ENCODE measurements around the gene SLC39A1.

DNA sequence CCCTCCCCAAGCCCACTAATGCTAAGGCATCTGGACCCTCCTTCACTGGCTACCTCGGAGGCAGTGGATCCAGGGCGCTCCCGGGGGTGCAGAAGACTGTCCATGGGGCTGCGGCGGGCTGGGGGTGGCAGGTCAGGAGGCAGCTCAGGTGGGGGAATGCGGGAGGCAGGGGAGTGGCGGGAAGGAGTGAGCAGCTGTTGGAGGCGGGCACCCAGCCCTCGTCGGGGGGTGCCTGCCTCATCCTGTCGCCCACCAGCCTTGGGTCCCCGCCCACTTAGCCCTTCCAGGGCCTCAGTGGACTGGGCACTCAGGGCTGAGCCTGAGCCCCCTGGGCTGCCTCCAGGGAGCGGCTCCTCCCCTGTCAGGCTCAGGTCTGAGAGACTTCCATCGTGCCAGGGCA lies 29.9 kb downstream of the SLC39A1 start:
- TF ChIP-seq POLR2AphosphoS5 (IDR thresholded peaks at IDR 0.05; ENCODE audit: low read depth, low read length): no peak
- TF ChIP-seq CEBPB (IDR thresholded peaks at IDR 0.05; ENCODE audit: low read depth, low read length): no peak
- no peak for TF ChIP-seq EZH2 (IDR thresholded peaks at IDR 0.05; ENCODE audit: low read depth, low read length, severe bottlenecking)
- no peak for TF ChIP-seq TEAD4 (IDR thresholded peaks at IDR 0.05; ENCODE audit: low read depth, low read length)
- TF ChIP-seq, protein P1, sequence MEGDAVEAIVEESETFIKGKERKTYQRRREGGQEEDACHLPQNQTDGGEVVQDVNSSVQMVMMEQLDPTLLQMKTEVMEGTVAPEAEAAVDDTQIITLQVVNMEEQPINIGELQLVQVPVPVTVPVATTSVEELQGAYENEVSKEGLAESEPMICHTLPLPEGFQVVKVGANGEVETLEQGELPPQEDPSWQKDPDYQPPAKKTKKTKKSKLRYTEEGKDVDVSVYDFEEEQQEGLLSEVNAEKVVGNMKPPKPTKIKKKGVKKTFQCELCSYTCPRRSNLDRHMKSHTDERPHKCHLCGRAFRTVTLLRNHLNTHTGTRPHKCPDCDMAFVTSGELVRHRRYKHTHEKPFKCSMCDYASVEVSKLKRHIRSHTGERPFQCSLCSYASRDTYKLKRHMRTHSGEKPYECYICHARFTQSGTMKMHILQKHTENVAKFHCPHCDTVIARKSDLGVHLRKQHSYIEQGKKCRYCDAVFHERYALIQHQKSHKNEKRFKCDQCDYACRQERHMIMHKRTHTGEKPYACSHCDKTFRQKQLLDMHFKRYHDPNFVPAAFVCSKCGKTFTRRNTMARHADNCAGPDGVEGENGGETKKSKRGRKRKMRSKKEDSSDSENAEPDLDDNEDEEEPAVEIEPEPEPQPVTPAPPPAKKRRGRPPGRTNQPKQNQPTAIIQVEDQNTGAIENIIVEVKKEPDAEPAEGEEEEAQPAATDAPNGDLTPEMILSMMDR (IDR thresholded peaks at IDR 0.05; ENCODE audit: control extremely low read depth in 1 of 3, insufficient read depth in 1 of 3, low read depth in 1 of 3, low read length in 3 of 3): no peak
- TF ChIP-seq GABPA (IDR thresholded peaks at IDR 0.05; ENCODE audit: borderline replicate concordance, insufficient read depth, low read length): no peak
- TF ChIP-seq SP2 (IDR thresholded peaks at IDR 0.05; ENCODE audit: low read length): no peak
- TF ChIP-seq MAFK (IDR thresholded peaks at IDR 0.05; ENCODE audit: low read depth, low read length): no peak
- no peak for TF ChIP-seq POU5F1 (IDR thresholded peaks at IDR 0.05; ENCODE audit: low read depth, low read length)
- TF ChIP-seq TAF1 (IDR thresholded peaks at IDR 0.05; ENCODE audit: low read depth, low read length): no peak
- TF ChIP-seq RBBP5 (IDR thresholded peaks at IDR 0.05; ENCODE audit: borderline replicate concordance, low read depth, low read length): no peak
- TF ChIP-seq POLR2A (IDR thresholded peaks at IDR 0.05; ENCODE audit: control extremely low read depth in 1 of 2, low read depth in 2 of 2, low read length in 2 of 2): no peak
